ENCODE measurements around the gene HIKESHI. TPM values are rescaled to one million over a fixed set of nuclear protein-coding genes. Genes with fewer than 3 reads are reported as not detected.

Gene HIKESHI
- total and polyA plus RNA-seq, 3 donors from 2014 or later, result 34.1 to 48.7 (median 38.1) TPM

GRCh38 chr11:86380295-86381059 lies 78.4 kb downstream of the HIKESHI start:
- 95 to 97% methylated on average over 2 of the region's 2 CpGs for WGBS, 2 donors
- H3K36me3 ChIP-seq (ENCODE audit: low read depth, missing control alignments), result no peaks in the 10 kb centered on the region

GRCh38 chr11:86383041-86383955 lies 81.3 kb downstream of the HIKESHI start:
- Histone ChIP-seq H3K9me3 (no peaks in the 10 kb centered on the region), H3K4me3 (no peak overlapping the region), H3K27me3 (no peaks in the 10 kb centered on the region), H3K27ac (no peak overlapping the region), H3K4me1 (no peaks in the 10 kb centered on the region), H3K36me3 (ENCODE audit: low read depth, missing control alignments) (no peaks in the 10 kb centered on the region)
- intact Hi-C loops (cut with DNase I; ENCODE audit: low total_unique reads), result no loop called here
- DNase-seq, result no peak
- no peak for TF ChIP-seq POLR2A (IDR thresholded peaks at IDR 0.05)
- 82% methylated on average over 5 of the region's 5 CpGs for WGBS, 2 donors

More at GRCh38 chr11:86380295-86381059, 78.4 kb downstream of the HIKESHI start:
- TF ChIP-seq POLR2A (IDR thresholded peaks at IDR 0.05), result no peak
- TF ChIP-seq CTCF (IDR thresholded peaks at IDR 0.05), result no peak
- Histone ChIP-seq H3K4me3 (no peak overlapping the region), H3K9me3 (no peaks in the 10 kb centered on the region), H3K4me1 (no peaks in the 10 kb centered on the region), H3K27ac (no peak overlapping the region), H3K27me3 (no peaks in the 10 kb centered on the region)
- DNase-seq, result no peak
- intact Hi-C loops (cut with DNase I; ENCODE audit: low total_unique reads), result no loop called here

- intact Hi-C loops (cut with DNase I; ENCODE audit: low total_unique reads), result no loop called here
- TF ChIP-seq POLR2A (IDR thresholded peaks at IDR 0.05) (no peak), CTCF (IDR thresholded peaks at IDR 0.05) (no peak)
- DNase-seq, result no peak
- Histone ChIP-seq H3K9me3 (no peaks in the 10 kb centered on the region), H3K27me3 (no peaks in the 10 kb centered on the region), H3K27ac (no peak overlapping the region), H3K36me3 (ENCODE audit: low read depth, missing control alignments) (no peaks in the 10 kb centered on the region), H3K4me1 (no peaks in the 10 kb centered on the region), H3K4me3 (no peak overlapping the region)
- 81 to 84% methylated on average over 2 of the region's 2 CpGs for WGBS, 2 donors
Observed at GRCh38 chr11:86386283-86386682, 84.2 kb downstream of the HIKESHI start.

GRCh38 chr11:86386746-86387145 lies 84.7 kb downstream of the HIKESHI start:
- Histone ChIP-seq H3K27ac (no peak overlapping the region), H3K4me1 (no peaks in the 10 kb centered on the region), H3K9me3 (no peaks in the 10 kb centered on the region), H3K27me3 (no peaks in the 10 kb centered on the region), H3K4me3 (no peak overlapping the region), H3K36me3 (ENCODE audit: low read depth, missing control alignments) (no peaks in the 10 kb centered on the region)
- intact Hi-C loops (cut with DNase I; ENCODE audit: low total_unique reads), result no loop called here
- no peak for DNase-seq
- WGBS, 2 donors, result 62 to 78% methylated on average over 2 of the region's 2 CpGs
- TF ChIP-seq POLR2A (IDR thresholded peaks at IDR 0.05) (no peak), CTCF (IDR thresholded peaks at IDR 0.05) (no peak)

- Histone ChIP-seq H3K36me3 (ENCODE audit: low read depth, missing control alignments) (no peaks in the 10 kb centered on the region), H3K4me1 (no peaks in the 10 kb centered on the region), H3K27me3 (no peaks in the 10 kb centered on the region), H3K4me3 (no peak overlapping the region), H3K9me3 (no peaks in the 10 kb centered on the region), H3K27ac (no peak overlapping the region)
- intact Hi-C loops (cut with DNase I; ENCODE audit: low total_unique reads), result no loop called here
- DNase-seq, result no peak
- WGBS, 2 donors, result 73 to 75% methylated on average over 4 of the region's 4 CpGs
- TF ChIP-seq CTCF (IDR thresholded peaks at IDR 0.05) (no peak), POLR2A (IDR thresholded peaks at IDR 0.05) (no peak)
Observed at GRCh38 chr11:86388198-86388597, 86.2 kb downstream of the HIKESHI start.
